ENCODE measurements around the gene IER3.

IER3 gene

GRCh38 chr6:30757261-30757904 is 13.0 kb upstream of the IER3 start:
- peak; percentile 62 for TF ChIP-seq NFIC (IDR thresholded peaks at IDR 0.05)
- TF ChIP-seq TCF12 (IDR thresholded peaks at IDR 0.05; ENCODE audit: low read depth): no peak

GRCh38 chr6:30754631-30755030 is 10.3 kb upstream of the IER3 start:
- no peak for TF ChIP-seq TCF12 (IDR thresholded peaks at IDR 0.05; ENCODE audit: low read depth)
- TF ChIP-seq YY1 (IDR thresholded peaks at IDR 0.05; ENCODE audit: low read depth): no peak
- no peak for TF ChIP-seq TAF1 (IDR thresholded peaks at IDR 0.05; ENCODE audit: low read depth)
- TF ChIP-seq EP300 (IDR thresholded peaks at IDR 0.05; ENCODE audit: borderline replicate concordance): no peak
- TF ChIP-seq ZBTB7A (IDR thresholded peaks at IDR 0.05; ENCODE audit: low read depth): no peak
- TF ChIP-seq REST (IDR thresholded peaks at IDR 0.05; ENCODE audit: low read depth): no peak
- no peak for TF ChIP-seq FOXM1 (IDR thresholded peaks at IDR 0.05; ENCODE audit: borderline replicate concordance, low read depth)

GRCh38 chr6:30752157-30752927 is 8.0 kb upstream of the IER3 start:
- no peak for TF ChIP-seq EGR1 (IDR thresholded peaks at IDR 0.05)
- peak; percentile 42; the same call in 1 of the 2 replicates for TF ChIP-seq YY1 (IDR thresholded peaks at IDR 0.05; ENCODE audit: low read depth)
- TF ChIP-seq MAX (IDR thresholded peaks at IDR 0.05): peak; percentile 90
- TF ChIP-seq CREB1 (IDR thresholded peaks at IDR 0.05; ENCODE audit: low read depth): no peak
- peak; percentile 87 for TF ChIP-seq FOXM1 (IDR thresholded peaks at IDR 0.05; ENCODE audit: borderline replicate concordance, low read depth)
- no peak; the same call in 1 of the 2 replicates for TF ChIP-seq TEAD4 (IDR thresholded peaks at IDR 0.05)
- peak; percentile 96 for TF ChIP-seq NFIC (IDR thresholded peaks at IDR 0.05)
- peak; percentile 95 for TF ChIP-seq TCF12 (IDR thresholded peaks at IDR 0.05; ENCODE audit: low read depth)
- TF ChIP-seq USF1 (IDR thresholded peaks at IDR 0.05): 0 out of 2 replicates have a peak, but pooled peaks have one; percentile 18
- TF ChIP-seq TAF1 (IDR thresholded peaks at IDR 0.05; ENCODE audit: low read depth): peak; percentile 22; the same call in 1 of the 2 replicates
- TF ChIP-seq RAD21 (IDR thresholded peaks at IDR 0.05; ENCODE audit: low read depth): peak; percentile 10; the same call in 1 of the 2 replicates
- TF ChIP-seq REST (IDR thresholded peaks at IDR 0.05; ENCODE audit: low read depth): no peak
- TF ChIP-seq CEBPB (IDR thresholded peaks at IDR 0.05): no peak
- no peak for TF ChIP-seq ZBTB7A (IDR thresholded peaks at IDR 0.05; ENCODE audit: low read depth)
- TF ChIP-seq EP300 (IDR thresholded peaks at IDR 0.05; ENCODE audit: borderline replicate concordance): peak; percentile 96

- TF ChIP-seq CEBPB (IDR thresholded peaks at IDR 0.05): no peak
- no peak for TF ChIP-seq NFIC (IDR thresholded peaks at IDR 0.05)
- TF ChIP-seq EP300 (IDR thresholded peaks at IDR 0.05; ENCODE audit: borderline replicate concordance): no peak
- TF ChIP-seq MAX (IDR thresholded peaks at IDR 0.05): no peak
- no peak for TF ChIP-seq RAD21 (IDR thresholded peaks at IDR 0.05; ENCODE audit: low read depth)
- TF ChIP-seq ZBTB7A (IDR thresholded peaks at IDR 0.05; ENCODE audit: low read depth): no peak
- TF ChIP-seq REST (IDR thresholded peaks at IDR 0.05; ENCODE audit: low read depth): no peak
- TF ChIP-seq FOXM1 (IDR thresholded peaks at IDR 0.05; ENCODE audit: borderline replicate concordance, low read depth): no peak
- no peak for TF ChIP-seq TCF12 (IDR thresholded peaks at IDR 0.05; ENCODE audit: low read depth)
- no peak for TF ChIP-seq TEAD4 (IDR thresholded peaks at IDR 0.05)
Observed at GRCh38 chr6:30750379-30750668, 6.0 kb upstream of the IER3 start.

Data from Ishikawa (cell line).